MCF 10A (cell line): ENCODE data around the gene ATP5F1B. TPM values are rescaled to one million over a fixed set of nuclear protein-coding genes. Genes with fewer than 3 reads are reported as not detected.

Source experiments
- BruUV-seq: library from RNA; stranded (reverse); fragments of 400-500 nt; replicated peaks from 2 replicates; lab custom pipeline; 2021; lab: Mats Ljungman, UMichigan
- CTCF ChIA-PET: fragments of 300-600 bp; sonication (Branson Sonifier 250); formaldehyde crosslinking; extraction: SDS; loops from one replicate; lab custom pipeline; 2021; ENCODE audit warnings: antibody characterized with exemption, inconsistent platforms; lab: Yijun Ruan, JAX
- POLR2A ChIA-PET: fragments of 300-600, 350-650 bp; sonication (Branson Sonifier 250); formaldehyde crosslinking; extraction: SDS; loops from one replicate; lab custom pipeline; 2020; ENCODE audit warnings: antibody characterized with exemption, inconsistent platforms; lab: Yijun Ruan, JAX
- DNase-seq: peaks from one replicate; pipeline ENCODE4 v3.0.0-alpha.2; 2018; ENCODE audit not compliant: unreplicated experiment
- H3K27ac Mint-ChIP-seq: one replicate; pipeline ENCODE4 v1.8.0; 2022; ENCODE audit warnings: mild to moderate bottlenecking, low read depth, mixed read lengths; ENCODE audit not compliant: unreplicated experiment
- H3K27me3 Mint-ChIP-seq: one replicate; pipeline ENCODE4 v1.8.0; 2022; ENCODE audit warnings: mixed read lengths; ENCODE audit not compliant: insufficient read depth, unreplicated experiment
- H3K36me3 Mint-ChIP-seq: one replicate; pipeline ENCODE4 v1.8.0; 2022; ENCODE audit warnings: mild to moderate bottlenecking, moderate library complexity, mixed read lengths; ENCODE audit not compliant: insufficient read depth, unreplicated experiment
- H3K4me1 Mint-ChIP-seq: one replicate; pipeline ENCODE4 v1.8.0; 2022; ENCODE audit warnings: mixed read lengths; ENCODE audit not compliant: insufficient read depth, unreplicated experiment
- H3K4me3 Mint-ChIP-seq: one replicate; pipeline ENCODE4 v1.8.0; 2022; ENCODE audit warnings: mild to moderate bottlenecking, moderate library complexity, mixed read lengths; ENCODE audit not compliant: unreplicated experiment
- H3K9me3 Mint-ChIP-seq: one replicate; pipeline ENCODE4 v1.8.0; 2022; ENCODE audit warnings: mixed read lengths; ENCODE audit not compliant: unreplicated experiment
- intact Hi-C: fragments of 100-400 bp; cut with micrococcal nuclease; formaldehyde crosslinking; loops from 2 replicates; pipeline ENCODE4 v1.14.1; 2022
- total RNA-seq: library from RNA; stranded (reverse); gene quantifications from 2 replicates; pipeline ENCODE4 v1.2.3, GENCODE V29; 2022
- TF ChIP-seq, protein P1 (sequence below): fragments of 200-600 bp; IDR thresholded peaks from one replicate; pipeline ENCODE4 v1.8.0; 2022; ENCODE audit warnings: antibody characterized with exemption, mild to moderate bottlenecking; ENCODE audit not compliant: unreplicated experiment

ATP5F1B gene
- total RNA-seq, 1 experiment from 2014 or later, result 909 TPM

DNA sequence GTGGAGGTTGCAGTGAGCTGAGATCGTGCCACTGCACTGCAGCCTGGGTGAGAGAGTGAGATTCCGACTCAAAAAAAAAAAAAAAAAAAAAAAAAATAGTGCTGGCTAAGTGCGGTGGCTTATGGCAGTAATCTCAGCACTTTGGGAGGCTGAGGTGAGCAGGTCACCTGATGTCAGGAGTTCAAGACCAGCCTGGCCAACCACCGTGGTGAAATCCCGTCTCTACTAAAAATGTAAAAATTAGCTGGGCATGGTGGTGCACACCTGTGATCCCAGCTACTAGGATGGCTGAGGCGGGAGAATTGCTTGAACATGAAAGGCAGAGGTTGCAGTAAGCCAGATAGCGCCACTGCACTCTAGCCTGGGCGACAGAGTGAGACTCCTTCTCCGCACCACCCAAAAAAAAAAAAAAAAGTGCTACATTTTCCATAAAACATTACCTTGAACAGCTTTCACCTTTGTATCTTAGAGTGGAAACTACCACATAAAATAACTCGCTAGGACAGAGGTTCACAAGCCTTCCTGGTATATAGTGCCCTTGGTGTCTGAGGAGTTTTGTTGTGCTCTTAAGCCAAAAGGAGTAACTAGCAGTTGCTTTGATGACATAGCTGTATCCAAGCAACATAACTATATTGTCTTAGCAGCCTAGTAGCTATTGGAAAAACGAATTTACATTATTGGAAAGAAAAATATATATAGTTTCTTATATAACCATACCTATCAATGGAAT, 31.2 kb upstream of the ATP5F1B start:
- no peaks in the 10 kb centered on the region for H3K9me3 Mint-ChIP-seq
- BruUV-seq, result no TSS peak
- H3K27me3 Mint-ChIP-seq, result no peaks in the 10 kb centered on the region
- TF ChIP-seq, protein P1, sequence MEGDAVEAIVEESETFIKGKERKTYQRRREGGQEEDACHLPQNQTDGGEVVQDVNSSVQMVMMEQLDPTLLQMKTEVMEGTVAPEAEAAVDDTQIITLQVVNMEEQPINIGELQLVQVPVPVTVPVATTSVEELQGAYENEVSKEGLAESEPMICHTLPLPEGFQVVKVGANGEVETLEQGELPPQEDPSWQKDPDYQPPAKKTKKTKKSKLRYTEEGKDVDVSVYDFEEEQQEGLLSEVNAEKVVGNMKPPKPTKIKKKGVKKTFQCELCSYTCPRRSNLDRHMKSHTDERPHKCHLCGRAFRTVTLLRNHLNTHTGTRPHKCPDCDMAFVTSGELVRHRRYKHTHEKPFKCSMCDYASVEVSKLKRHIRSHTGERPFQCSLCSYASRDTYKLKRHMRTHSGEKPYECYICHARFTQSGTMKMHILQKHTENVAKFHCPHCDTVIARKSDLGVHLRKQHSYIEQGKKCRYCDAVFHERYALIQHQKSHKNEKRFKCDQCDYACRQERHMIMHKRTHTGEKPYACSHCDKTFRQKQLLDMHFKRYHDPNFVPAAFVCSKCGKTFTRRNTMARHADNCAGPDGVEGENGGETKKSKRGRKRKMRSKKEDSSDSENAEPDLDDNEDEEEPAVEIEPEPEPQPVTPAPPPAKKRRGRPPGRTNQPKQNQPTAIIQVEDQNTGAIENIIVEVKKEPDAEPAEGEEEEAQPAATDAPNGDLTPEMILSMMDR, result no peak
- peaks cover 63% of the 10 kb centered on the region for H3K36me3 Mint-ChIP-seq
- no peak overlapping the region for H3K4me3 Mint-ChIP-seq
- ChIA-PET POLR2A (interaction anchor here (0.5 to 1.9 kb wide), 6 partner anchors 9 to 410 kb away, joined by 3 to 11 read pairs (median 4); partner anchors contain the start of genes COQ10A and PTGES3), CTCF (no interaction called here)
- peaks cover 3% of the 10 kb centered on the region for H3K4me1 Mint-ChIP-seq
- DNase-seq, result no peak
- intact Hi-C loops, result no loop called here
- H3K27ac Mint-ChIP-seq, result no peak overlapping the region

DNA sequence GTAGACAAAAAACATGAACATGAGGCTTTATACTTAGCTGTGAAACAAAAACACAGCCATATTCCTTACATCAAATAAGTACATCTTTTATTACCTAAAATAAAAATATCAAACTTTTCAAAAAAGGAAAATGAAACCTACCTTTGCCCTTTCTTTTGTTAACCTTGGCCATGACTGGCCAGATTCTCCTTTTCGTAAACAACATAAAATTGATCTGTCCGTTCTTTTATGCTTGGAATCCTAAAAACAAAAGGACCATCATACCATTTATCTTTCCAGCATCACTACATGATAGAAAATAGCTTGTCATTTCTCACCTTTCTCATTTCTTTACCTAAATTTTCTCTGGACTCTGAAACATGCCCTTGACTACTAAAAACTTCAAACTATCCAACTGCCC, 25.8 kb upstream of the ATP5F1B start:
- H3K4me3 Mint-ChIP-seq, result no peak overlapping the region
- H3K27ac Mint-ChIP-seq, result no peak overlapping the region
- H3K9me3 Mint-ChIP-seq, result no peaks in the 10 kb centered on the region
- peaks cover 80% of the 10 kb centered on the region for H3K36me3 Mint-ChIP-seq
- H3K4me1 Mint-ChIP-seq, result peaks cover 6% of the 10 kb centered on the region
- CTCF ChIA-PET, result interaction anchor here (0.6 to 2.1 kb wide), 4 partner anchors 12 to 35 kb away, joined by 3 to 12 read pairs (median 4); no protein-coding TSS in a partner anchor
- H3K27me3 Mint-ChIP-seq, result no peaks in the 10 kb centered on the region
- no TSS peak for BruUV-seq
- no peak for DNase-seq
- TF ChIP-seq, protein P1, result no peak
- POLR2A ChIA-PET, result interaction anchor here (0.7 to 5.1 kb wide), 4 partner anchors 14 to 150 kb away, joined by 3 to 61 read pairs (median 3); partner anchors contain the start of genes NACA and PTGES3
- intact Hi-C loops, result no loop called here

DNA sequence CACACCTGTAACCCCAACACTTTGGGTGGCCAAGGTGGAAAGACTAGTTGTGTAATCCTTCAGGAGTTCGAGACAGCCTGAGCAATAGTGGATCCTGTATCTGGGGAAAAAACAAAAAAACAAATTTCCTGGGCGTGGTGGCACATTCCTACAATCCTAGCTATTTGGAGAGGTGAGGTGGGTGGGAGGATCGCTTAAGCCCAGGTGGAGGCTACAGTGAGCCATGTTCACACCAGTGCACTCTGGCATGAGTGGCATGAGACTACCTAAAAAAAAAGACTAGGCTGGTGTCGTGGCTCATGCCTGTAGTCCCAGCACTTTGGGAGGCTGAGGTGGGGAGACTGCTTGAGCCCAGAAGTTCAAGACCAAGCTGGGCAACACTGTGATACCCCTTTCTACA, 25.1 kb upstream of the ATP5F1B start:
- H3K27ac Mint-ChIP-seq, result no peak overlapping the region
- no TSS peak for BruUV-seq
- H3K36me3 Mint-ChIP-seq, result peaks cover 80% of the 10 kb centered on the region
- DNase-seq, result no peak
- no peaks in the 10 kb centered on the region for H3K27me3 Mint-ChIP-seq
- ChIA-PET CTCF (interaction anchor here (0.6 to 2.1 kb wide), 5 partner anchors 12 to 34 kb away, joined by 3 to 12 read pairs (median 4); no protein-coding TSS in a partner anchor), POLR2A (interaction anchor here (0.7 to 5.1 kb wide), 6 partner anchors 13 to 149 kb away, joined by 3 to 61 read pairs (median 4); partner anchors contain the start of genes NACA and PTGES3)
- intact Hi-C loops, result no loop called here
- TF ChIP-seq, protein P1, result no peak
- H3K4me1 Mint-ChIP-seq, result peaks cover 6% of the 10 kb centered on the region
- no peak overlapping the region for H3K4me3 Mint-ChIP-seq
- no peaks in the 10 kb centered on the region for H3K9me3 Mint-ChIP-seq

DNA sequence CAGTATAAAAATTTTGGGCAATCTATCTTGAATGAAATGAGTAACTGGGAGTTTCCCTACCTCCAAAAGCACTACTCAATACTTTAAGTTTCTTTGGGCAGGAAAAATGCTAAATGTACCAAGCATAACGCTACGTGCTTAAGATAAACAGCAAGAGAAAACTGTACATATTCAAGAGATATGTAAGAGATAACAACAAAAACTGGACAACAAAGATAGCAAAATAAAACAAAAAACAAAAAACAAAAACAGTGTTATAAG, 22.3 kb upstream of the ATP5F1B start:
- peaks cover 98% of the 10 kb centered on the region for H3K36me3 Mint-ChIP-seq
- intact Hi-C loops, result no loop called here
- BruUV-seq, result no TSS peak
- ChIA-PET POLR2A (interaction anchor here (1.0 to 5.1 kb wide), 7 partner anchors 9 to 32 kb away, joined by 3 to 61 read pairs (median 5); partner anchors contain the start of genes ATP5F1B and PTGES3), CTCF (interaction anchor here (0.8 kb wide), 1 partner anchor 31 kb away, joined by 3 read pairs; no protein-coding TSS in a partner anchor)
- no peak overlapping the region for H3K4me3 Mint-ChIP-seq
- peaks cover 8% of the 10 kb centered on the region for H3K4me1 Mint-ChIP-seq
- TF ChIP-seq, protein P1, result no peak
- no peaks in the 10 kb centered on the region for H3K27me3 Mint-ChIP-seq
- no peaks in the 10 kb centered on the region for H3K9me3 Mint-ChIP-seq
- H3K27ac Mint-ChIP-seq, result no peak overlapping the region
- DNase-seq, result no peak
